HUDEP-2 (cell line): ENCODE measurements around the gene GSN.

ENCODE experiments used
- DNase-seq, 76 experiments: peaks; one replicate each; lab custom pipeline; 2025; ENCODE audit not compliant: unreplicated experiment in 76 of 76; lab: John Stamatoyannopoulos, UW

Gene GSN

GRCh38 chr9:121322037-121322736 lies 54.2 kb downstream of the GSN start:
- DNase-seq = no peak

DNA sequence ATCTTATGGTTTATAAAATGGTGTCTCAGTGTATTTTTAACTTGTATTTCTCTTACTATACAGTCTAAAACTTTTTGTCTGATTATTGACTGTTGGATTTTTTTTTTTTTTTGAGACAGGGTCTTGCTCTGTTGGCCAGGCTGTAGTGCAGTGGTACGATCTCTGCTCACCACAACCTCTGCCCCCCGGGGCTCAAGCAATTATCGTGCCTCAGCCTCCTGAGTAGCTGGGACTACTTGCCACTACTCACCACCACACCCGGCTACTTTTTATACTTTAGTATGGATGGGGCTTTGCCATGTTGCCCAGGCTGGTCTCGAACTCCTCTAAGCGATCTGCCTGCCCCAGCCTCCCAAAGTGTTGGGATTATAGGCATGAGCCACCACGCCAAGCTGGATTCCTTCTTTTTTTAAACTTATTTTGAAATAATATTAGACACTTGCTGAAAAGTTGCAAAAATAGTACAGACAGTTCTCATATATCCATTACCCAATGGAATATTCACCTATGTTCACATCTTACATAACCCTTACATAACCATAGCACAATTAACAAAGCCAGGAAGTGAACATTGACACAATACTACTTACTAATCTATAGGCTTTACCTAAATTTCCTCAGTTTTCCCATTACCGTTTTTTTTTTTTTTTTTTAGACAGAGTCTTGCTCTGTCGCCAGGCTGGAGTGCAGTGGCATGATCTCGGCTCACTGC lies 54.9 kb downstream of the GSN start:
- no peak for DNase-seq

DNA sequence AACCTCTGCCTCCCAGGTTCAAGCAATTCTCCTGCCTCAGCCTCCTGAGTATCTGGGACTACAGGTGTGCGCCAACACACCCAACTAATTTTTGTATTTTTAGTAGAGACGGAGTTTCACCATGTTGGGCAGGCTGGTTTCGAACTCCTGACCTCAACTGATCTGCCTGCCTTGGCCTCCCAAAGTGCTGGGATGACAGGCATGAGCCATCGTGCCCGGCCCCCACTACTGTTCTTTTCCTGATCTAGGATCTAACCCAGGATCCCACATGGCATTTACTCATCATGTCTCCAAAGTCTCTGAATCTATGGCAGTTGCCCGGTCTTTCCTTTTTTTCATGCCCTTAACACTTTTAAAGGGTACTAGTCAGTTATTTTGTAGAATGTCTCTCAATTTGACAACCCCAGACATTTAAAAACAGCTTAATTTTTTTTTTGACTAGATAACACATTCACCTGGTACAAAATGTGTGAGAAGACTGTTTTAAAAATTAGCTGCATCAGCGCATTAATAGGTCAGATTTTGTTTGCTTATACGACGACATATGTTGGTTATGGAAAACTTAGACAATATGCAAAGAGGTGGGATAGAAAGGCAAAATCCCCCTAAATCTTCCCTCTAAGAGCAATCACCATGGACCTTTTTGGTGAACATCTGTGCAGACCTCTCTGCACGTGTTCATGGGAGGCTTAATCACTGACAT lies 55.6 kb downstream of the GSN start:
- DNase-seq = no peak

DNA sequence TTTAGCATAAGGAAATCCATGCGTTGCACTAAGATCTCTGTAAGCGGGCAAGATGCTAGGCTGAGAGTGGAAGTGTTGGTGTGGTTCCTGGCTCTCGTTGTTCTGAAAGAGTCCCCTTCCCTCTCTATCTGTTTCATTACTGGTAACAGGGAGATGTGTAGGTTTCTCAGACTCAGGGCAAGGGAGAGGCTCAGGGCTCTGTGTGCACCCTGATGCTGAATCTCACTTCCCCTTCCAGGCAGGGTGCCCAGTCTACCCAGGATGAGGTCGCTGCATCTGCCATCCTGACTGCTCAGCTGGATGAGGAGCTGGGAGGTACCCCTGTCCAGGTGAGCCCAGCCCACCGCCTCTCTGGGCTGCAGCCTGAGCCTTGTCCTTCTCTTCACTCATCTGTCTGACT lies 56.4 kb downstream of the GSN start:
- no peak for DNase-seq

DNA sequence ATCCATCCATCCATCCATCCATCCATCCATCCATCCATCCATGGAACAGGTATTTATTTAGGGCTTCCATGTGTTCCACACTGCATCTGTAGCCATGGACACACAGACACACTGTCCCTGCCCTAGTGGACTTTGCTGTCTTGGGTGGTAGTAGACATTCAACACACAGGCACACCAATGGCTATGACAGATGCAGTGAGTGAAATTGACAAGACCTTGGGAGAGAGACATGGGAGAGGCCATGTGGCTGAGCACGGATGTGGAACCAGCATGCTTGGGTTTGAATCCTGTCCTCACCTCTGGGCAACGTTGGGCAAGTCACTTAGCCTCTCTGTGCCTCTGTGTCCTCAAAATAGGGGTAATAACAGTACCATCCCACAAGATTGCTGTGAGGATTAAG lies 56.8 kb downstream of the GSN start:
- DNase-seq = no peak

DNA sequence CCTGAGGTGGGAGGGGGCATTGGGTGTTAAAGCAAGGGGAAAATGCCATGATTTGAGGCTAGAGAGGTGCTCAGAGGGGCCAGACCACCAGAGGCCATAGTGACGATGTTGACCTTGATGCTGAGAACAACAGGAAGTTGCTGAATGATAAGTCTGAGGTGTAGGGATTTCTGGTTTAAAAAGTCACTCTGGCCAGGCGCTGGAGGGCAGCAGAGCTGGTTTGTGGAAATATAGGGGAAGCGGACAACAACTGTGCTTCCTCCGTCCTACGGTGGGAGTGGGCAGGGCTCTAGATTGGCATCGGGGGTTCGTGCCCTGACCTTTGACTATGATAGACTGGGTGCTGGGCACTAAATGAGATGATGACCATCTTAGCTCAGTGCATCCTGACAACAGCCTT lies 57.4 kb downstream of the GSN start:
- DNase-seq = no peak

- DNase-seq = peak in 1 of 76 experiments; percentile 5
These were observed 58.3 kb downstream of the GSN start for GRCh38 chr9:121326130-121326838.

DNA sequence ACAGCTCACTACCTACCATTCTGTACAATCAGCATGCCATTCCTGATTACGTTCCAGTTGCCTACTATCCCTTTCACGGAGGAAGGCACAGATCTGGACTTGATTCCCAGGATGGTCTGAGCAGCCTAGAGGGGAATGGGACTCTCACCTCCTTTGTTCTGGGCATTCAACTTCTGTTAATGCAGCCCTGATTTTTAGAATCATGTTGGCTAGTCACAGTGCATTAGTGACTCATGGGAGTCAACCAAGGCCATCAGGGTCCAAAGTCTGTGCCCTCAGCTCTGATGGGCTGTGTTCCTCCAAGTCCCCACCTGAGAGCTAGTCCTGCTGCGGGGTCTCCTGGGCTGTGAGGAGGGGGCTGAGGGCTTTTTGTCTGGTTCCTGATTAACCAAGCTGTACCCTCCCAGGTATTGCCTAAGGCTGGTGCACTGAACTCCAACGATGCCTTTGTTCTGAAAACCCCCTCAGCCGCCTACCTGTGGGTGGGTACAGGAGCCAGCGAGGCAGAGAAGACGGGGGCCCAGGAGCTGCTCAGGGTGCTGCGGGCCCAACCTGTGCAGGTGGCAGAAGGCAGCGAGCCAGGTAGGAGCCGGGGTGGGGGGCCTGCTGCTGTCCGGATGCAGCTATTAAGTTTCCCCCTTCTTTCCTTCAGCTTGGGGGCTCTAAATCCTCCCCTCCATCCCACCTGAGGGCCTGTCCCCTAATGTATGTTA lies 59.1 kb downstream of the GSN start:
- DNase-seq = no peak

- no peak for DNase-seq
These were observed 60.5 kb downstream of the GSN start for GRCh38 chr9:121328476-121328875.

GRCh38 chr9:121328876-121329681 lies 61.1 kb downstream of the GSN start:
- DNase-seq = no peak

DNA sequence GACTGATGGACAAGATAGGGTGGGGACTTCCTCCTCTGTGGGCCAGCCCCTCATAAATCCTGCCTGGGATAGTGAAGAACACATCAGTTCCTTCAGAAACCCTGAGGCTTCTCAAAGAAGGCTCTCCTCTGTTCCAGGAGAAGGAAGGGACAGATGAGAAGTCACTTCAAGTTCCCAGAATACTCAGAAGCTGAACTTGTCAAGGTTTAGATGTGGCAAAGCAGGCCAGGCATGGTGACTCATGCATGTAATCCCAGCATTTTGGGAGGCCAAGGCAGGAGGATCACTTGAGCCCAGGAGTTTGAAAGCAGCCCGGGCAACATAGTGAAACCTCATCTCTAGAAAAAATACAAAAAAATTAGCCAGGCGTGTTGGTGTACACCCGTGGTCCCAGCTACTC lies 63.6 kb downstream of the GSN start:
- DNase-seq = no peak

GRCh38 chr9:121331992-121332685 lies 64.2 kb downstream of the GSN start:
- peak in 3 of 76 experiments; percentile 10 to 31 (median 20) for DNase-seq

DNA sequence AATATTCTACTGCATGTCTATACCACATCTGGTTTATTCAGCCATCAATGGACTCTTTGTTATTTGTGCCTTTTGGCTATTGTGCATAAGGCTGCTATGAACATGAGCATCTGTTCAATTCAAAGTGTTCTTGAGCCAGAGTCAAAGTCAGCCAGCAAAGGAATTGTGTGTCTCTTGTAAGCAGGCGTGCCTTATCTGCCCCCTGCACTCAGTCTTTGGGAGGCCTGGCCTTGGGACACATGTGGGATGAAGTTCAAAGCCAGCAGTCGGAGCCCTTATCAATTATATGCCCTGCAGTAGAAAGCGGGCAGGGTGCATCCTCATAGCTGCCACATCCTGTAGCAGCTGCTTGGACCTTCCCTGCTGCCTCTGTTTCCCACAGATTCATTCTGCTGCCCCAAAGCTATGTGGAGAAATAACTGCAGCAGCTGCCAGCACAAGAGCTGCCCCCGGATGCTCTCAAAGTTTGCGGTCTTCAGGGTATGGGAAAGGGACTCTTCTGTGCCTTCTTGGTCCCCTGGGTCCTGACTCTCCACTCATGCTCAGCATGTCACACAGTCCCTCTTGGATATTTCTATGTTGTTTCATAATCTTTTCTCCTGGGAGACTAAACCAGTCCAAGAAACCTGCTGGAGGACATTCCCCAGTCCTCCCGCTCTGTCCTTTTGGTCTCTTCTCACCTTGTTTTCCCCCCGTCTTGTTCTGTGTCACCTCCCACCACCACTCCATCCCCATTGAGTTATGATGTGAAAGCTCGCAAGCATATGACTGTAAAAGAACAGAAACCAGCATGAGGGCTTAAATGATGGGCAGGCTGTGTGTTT lies 66.2 kb downstream of the GSN start:
- DNase-seq = peak in 75 of 76 experiments; percentile 25 to 95 (median 84)

GRCh38 chr9:121336665-121337064 lies 68.7 kb downstream of the GSN start:
- no peak for DNase-seq

DNA sequence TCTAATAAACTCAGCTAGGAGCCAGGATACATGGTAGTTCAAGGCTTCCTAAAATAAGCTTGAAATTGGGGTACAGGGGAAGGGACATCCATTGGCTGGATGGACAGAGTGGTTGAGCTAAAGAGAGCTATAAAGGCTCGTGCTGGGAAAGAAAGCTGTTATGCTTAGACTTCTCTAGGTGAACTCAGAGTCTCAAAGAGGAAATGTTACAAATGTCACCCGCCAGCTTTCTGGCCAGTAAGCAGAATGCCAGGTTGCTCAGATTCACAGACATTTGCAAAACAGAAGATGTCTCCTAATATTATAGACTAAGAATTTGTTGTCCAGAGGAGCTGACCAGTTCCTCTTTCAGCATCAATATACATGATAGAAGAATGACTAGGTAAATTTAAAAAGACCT lies 71.5 kb downstream of the GSN start:
- DNase-seq = no peak

GRCh38 chr9:121340676-121341392 lies 72.9 kb downstream of the GSN start:
- DNase-seq = no peak

GRCh38 chr9:121344184-121344583 lies 76.2 kb downstream of the GSN start:
- peak in 12 of 76 experiments; percentile 9 to 54 (median 28) for DNase-seq

- DNase-seq = no peak
These were observed 77.1 kb downstream of the GSN start for GRCh38 chr9:121345070-121345469.
